HL-60/S4 (cell line): ENCODE measurements around the gene IPO9.
"Not testable (repeated sequence)": the region's sequence is repeated elsewhere in the genome, so short reads cannot be mapped to it uniquely, and the experiment has no call there.

Experiments used
- in situ Hi-C: fragments of 300-500 bp; cut with MboI; formaldehyde crosslinking; loops from 2 replicates; pipeline ENCODE4 v1.14.3; 2022; ENCODE audit warnings: low sequenced_read_pairs

Gene IPO9

DNA sequence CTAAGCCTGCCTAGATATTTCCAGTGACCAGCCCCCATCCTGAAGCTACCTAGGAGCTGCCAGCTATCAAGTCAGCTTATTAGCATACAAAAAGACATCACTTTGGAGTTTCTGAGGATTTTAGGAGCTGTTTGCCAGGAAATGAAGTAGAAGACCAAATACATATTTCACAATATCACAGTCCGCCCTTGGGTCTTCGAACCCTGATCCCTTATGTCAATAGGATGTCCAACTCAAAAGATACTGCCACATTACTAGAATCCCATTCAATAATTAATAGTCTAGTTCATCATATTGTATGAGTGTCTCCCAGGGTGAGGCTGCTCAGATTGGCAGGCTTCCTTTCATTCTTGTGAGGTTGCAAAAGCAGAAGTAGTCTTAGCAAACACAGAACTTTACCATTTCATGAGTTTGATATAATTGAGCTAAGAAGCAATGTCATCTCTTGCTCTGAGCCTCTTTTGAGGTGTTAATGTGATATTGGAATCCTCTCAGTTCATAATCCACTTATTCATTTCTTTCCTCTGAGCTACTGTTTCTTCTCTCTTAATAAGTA is 13.6 kb downstream of the IPO9 start:
- in situ Hi-C loops: no loop called here

DNA sequence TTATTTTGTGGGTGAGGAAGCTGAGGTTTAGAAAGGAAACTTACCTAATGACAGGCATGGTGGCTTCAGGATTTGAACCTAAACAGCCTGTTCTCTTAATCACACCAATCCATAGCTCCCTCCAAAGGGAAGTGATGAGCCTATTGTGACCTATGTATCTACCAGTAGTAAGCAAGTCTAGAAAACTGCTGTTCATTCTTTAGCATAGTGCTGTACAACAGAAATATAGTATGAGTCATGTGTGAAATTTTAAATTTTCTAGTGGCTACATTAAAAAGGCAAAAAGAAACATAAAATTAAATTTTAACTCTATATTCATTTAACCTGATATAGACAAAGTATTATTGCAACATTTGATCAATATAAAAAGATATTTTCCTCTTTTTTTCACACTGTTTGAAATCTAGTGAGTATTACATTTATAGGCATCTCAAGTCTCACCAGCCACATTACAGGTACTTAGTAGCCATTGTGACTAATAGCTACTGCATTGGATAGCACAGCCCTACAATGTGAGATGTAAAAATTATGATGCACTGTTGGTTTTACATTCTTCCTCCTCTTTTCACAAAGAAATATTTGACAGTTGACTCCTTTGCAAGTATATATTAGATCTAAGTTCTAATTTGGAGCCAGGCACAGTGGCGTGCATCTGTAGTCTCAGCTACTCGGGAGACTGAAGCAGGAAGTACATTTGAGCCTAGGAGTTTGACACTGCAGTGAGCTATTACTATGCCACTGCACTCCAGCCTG is 16.6 kb downstream of the IPO9 start:
- in situ Hi-C loops: no loop called here

DNA sequence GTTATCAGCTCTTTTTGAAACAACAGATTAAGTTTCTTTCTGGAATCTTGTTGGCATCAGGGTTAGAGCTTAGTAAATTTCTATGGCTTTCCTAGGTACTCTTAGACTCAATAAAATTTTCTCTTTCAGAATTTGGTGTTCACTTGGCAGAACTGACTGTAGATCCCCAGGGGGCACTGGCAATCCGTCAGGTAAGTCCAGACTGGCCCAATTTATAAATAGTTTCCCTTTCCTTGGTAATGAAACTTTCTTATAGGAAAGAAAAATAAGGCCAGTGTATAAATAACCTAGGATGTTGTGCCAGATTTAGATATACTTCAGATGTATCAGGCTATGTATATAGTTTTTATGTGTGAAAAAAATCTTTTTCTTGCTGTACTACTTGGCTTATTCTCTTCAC is 18.2 kb downstream of the IPO9 start:
- in situ Hi-C loops: no loop called here

DNA sequence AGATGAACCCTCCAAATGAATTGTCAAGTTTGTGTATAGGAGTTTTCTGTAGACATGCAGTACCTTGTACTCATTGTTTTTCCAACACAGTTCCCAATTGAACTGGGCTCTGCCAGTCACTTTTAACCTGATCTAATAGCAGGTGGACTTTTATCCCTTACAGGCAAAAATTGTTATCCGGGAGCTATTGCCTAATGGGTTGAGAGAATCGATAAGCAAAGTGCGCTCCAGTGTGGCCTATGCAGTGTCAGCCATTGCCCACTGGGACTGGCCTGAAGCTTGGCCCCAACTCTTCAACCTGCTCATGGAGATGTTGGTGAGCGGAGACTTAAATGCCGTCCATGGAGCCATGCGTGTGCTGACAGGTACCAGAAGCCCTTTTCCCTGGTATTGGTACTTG is 19.3 kb downstream of the IPO9 start:
- in situ Hi-C loops: no loop called here

DNA sequence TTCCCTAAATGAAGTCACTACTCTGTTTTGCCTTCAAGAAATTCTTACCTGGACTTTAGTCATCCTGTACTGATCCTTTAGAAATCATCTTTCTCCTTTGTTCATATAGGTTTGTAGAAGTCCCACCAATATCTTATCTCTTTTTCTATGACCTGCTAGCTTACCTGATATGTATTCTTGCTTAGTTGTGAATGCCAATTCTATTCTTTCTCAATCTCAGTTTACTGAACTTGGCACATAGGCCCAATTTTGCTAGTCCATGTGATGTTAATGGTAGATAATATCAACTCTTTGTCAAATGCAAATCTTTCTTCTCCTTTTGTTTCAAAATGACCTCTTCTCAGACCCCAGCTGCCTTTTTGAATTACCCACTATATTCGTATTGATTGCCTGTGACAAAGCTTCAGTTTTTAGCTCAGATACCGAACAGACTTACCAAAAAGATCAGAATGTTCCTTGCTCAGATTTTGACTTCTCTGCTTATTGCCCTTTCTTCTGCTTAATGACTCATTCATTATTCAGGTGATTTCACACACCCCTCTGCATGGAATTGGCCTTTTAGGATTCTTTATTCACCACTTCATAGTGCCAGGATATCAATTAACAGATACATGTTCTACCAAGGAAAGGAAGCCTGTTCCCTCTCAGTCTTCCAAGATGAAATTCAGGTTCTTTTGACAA is 20.6 kb downstream of the IPO9 start:
- in situ Hi-C loops: no loop called here

DNA sequence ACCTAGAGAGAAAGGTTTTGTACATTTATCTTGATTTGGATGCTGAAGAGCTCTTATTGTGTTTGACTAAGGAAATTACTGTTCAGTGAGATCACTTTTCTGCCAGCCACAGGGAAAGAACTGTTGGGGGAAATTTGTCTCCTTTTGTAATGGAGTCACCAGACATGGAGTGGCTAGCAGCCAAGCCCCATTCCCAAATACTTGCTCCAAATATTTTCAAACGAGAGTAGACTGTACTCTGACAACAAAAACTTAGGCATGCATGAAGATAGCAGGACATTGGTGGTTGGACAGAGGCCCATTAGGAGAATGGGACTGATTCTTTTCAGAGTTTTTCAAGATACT is 21.1 kb downstream of the IPO9 start:
- in situ Hi-C loops: no loop called here

DNA sequence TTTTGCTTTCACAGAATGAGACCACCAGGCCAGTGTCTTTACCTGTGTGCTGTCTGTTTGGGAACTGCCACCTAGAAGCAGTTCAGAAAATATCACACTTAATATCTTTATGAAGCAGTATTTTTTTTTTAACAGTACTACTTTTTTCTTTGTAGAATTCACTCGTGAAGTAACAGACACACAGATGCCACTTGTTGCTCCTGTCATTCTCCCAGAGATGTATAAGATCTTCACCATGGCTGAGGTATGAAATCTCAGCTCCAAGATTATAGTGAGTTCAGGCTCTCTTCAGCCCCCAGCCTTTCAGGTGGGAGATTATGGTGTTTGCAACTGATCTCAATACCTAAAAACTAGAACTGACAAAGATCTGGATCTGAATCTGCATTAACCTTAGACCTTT is 23.0 kb downstream of the IPO9 start:
- in situ Hi-C loops: no loop called here

DNA sequence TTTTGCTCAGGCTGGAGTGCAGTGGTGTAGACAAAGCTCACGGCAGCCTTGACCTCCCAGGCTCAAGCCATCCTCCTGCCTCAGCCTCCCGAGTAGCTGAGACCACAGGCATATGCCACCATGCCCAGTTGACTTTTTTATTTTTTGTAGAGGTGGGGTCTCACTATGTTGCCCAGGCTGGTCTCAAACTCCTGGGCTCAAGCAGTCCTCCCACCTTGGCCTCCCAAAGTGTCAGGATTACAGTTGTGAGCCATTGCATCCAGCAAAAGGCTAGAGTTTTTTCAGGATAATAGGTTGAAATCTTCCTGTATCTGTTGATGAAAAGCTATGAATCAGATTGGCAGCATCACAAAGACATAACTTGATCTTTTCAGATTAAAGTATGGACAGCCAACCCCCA is 27.8 kb downstream of the IPO9 start:
- in situ Hi-C loops: not testable (repeated sequence)

DNA sequence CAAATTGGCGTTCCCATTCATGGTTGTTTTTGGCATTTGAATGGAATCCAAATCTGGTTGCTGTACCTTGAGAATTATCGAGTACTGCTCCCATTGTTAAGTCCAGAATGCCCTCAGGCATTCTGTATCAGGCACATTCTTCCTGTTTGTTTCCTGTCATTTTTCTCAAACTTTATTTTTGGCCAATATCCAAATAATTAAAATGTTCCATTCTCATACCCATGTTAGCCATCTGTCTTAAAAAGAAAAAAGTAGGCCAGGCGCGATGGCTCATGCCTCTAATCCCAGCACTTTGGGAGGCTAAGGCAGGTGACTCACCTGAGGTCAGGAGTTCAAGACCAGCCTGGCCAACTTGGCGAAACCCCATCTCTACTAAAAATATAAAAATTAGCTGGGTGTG is 30.5 kb downstream of the IPO9 start:
- in situ Hi-C loops: no loop called here

DNA sequence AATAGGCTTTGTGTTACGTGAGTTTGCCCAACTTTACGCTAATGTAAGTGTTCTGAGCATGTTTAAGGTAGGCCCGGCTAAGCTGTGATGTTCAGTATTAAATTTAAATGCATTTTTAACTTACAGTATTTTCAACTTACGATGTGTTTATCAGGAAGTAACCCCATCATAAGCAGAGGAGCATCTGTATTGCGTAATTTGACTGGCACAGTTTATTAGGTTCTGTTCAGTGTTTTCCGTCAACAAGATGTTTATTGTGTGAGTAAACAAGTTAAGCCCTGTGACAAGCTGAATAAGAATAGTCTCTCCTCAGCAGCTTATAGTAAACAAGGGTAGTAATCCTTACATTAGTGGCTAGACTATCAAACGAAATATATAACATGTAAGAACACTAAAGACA is 32.5 kb downstream of the IPO9 start:
- in situ Hi-C loops: no loop called here

DNA sequence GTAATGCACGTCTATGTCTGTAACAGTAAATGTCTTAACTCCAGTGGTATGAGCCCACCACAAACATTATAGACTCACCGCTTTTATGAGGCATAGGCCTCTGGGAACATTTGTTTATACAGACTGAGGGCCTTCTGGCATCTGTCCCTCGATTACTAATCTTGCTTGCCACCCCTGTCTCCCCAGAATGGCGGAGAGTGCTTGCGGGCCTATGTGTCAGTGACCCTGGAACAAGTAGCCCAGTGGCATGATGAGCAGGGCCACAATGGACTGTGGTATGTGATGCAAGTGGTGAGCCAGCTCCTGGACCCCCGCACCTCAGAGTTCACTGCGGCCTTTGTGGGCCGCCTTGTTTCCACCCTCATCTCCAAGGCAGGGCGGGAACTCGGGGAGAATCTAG is 41.4 kb downstream of the IPO9 start:
- in situ Hi-C loops: no loop called here

DNA sequence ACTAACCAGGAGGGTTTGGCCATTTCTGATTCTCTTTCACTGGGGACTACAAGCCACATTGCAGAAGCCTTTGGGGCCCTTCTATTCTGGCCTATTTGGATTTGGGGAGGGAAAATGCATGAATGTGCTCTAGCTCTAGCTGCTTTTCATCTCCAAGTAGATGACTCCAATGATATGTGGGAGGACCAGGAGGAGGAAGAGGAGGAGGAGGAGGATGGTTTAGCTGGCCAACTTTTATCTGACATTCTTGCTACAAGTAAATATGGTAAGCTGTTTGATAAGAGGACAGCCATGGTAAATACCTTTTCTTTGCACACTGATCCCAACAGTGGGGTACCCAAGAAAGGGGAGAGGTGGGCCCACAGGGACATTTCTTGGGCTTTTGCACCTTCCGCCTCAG is 45.7 kb downstream of the IPO9 start:
- in situ Hi-C loops: loop anchor here (25.0 kb wide), 1 partner anchor 238 kb away; the partner anchor contains the start of gene GPR37L1

DNA sequence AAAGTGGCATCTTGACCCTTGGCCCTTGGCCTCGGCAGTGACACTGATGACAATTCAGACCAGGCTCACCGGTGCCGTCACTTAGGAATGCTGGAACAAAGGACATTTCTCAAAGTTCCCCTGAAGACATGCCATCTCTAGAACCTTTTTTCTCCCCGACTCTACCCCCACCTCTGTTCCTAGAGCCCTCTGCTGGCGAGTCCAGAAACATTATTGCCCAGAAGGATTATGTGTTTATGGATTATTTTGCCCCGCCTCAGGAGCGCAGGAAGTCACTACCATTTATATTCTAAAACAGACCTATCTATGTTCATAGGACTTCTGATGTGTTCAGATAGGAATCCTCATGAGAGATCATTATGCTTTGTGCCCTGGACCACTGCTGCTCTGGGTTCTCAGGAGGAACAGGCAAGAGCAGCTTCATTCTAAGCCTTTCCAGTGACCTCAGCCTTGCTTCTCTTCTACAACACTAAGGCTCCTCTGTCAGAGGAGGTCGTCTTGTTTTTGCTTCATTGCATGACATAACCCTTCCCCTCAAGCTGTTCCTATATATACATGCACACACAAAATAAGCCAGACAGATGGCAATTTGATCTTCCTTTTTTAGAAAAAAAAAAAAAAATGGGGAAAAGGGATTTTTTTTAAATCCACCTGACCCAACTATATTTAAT is 47.3 kb downstream of the IPO9 start:
- in situ Hi-C loops: loop anchor here (25.0 kb wide), 1 partner anchor 236 kb away; the partner anchor contains the start of gene GPR37L1

DNA sequence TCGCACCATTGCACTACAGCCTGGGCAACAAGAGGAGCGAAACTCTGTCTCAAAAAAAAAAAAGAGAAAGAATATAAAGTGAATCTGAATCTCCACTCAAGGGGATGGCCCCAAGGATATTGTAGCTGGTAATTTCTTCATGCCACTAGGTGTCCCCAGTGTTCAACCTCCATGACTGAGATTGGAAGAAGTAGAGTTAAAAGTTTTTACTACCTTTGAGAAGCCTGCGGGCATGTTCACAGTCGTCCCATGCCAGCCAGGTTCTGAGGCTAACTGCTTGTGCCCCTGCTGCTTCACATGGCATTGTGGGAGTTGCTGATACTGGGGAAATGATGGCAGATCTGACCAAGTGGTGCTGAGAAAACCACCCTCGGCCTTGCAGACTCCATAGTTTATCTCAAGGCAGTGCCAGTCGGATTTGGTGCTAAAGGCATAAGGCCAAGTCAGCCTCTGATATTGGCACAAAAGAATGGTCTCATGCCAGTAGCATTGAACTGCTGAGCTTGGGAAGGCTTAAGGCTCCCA is 49.0 kb downstream of the IPO9 start:
- in situ Hi-C loops: loop anchor here (25.0 kb wide), 1 partner anchor 234 kb away; the partner anchor contains the start of gene GPR37L1

DNA sequence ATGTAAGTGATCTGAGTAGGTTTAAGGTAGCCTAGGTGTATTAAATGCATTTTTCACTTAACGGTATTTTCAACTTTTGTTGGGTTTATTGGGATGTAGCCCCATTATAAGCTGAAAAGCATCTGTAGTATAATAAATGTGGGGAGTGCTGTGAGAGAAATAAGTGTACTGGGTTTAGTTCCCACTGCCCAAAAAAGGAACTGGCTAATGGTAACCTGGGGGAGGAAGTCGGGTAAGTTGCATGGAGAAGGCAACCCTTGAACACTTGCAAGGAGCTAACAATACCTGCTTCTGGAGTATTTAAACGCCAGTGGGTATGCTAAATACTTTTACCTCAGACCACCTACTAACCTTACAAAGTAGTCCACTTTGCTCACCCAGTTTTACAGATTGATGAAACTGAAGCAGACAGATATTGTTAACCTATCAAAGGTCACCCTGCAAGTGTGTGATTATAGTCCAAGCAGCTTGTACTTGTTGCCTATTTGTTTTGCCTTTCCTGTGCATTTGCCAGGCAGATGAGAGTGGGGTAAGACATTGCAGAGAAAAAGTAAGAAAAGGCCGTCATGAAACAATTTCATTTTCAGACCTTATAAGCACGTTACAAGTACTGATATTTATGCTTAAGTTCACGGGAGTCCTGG is 52.1 kb downstream of the IPO9 start:
- in situ Hi-C loops: loop anchor here (25.0 kb wide), 1 partner anchor 231 kb away; the partner anchor contains the start of gene GPR37L1

DNA sequence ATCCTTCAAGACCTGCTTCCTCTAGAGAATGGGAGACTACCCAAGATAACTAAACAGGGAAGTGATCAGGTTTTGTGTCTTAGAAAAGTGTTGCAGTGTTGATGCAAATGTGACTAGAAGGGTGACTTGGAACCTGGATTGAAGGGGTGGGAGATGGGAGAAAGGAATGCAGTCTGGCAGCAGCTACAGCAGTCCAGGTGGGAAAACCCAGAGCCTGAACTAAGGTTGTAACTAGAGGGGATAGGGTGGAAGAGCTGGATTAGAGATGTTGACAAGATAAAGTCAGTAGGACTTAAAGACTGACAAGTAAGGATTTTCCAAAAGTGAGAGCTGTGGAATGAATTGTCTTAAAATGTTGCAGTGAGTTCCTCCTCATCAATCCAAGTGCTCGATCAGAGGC is 52.7 kb downstream of the IPO9 start:
- in situ Hi-C loops: loop anchor here (25.0 kb wide), 1 partner anchor 231 kb away; the partner anchor contains the start of gene GPR37L1

DNA sequence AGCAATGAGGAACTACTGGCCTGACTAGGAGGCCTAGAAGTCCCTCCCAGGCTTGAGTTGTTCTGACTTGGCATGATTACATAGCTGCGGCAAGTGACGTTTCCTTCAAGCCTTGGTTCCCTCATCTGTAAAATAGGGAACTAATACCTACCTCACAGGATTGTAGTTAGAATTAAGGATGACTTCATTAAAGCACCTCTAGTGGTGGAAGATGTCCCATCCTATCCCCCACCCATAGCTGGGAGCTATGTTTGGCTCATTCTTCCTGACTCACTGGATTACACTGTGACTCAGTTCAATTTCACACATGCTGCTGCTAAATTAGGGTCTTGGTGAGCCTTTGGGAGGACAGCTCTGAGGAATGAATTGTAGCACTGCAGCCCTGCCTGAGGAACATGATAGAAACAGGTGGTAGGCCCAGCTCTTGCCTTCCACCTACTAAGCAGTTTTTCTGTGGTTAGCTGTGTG is 53.7 kb downstream of the IPO9 start:
- in situ Hi-C loops: loop anchor here (25.0 kb wide), 1 partner anchor 230 kb away; the partner anchor contains the start of gene GPR37L1

DNA sequence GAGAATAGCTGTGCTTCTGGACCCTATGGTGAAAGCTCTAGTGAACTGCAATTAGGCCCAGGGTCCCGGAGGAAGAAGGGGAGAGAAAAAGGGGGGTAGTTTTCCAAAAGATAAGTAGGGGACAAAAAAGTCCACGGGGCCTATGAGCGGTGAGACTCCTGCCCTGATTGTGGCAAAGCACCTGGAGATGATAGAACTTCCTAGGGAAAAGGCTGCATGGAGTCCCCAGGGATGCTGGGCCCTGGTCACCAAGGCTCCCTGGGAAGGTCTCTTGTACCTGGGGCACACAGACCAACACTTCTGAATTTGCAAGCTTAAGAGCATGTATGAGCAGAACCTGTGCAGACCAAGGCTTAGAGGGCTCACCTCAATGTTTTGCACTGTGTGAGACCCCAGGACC is 54.3 kb downstream of the IPO9 start:
- in situ Hi-C loops: loop anchor here (25.0 kb wide), 1 partner anchor 229 kb away; the partner anchor contains the start of gene GPR37L1

DNA sequence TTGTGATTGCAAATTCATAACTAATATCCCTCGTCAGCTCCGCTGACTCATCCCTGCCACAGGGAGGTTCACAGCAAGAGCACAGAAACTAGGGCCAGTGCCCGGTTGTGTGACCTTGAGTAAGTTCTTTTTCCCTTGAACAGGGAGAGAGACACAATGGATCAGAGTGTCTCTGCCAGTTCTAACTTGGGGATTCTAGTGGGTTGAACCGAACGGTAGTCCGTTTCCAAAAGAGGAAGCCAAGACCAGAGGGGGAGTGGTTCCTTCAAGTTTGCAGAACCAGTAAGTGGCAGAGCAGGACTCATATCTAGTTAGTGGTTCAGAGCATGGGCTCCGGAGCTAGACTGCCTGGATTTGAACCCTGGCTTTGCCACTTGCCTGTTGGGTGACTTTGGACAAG is 54.8 kb downstream of the IPO9 start:
- in situ Hi-C loops: loop anchor here (25.0 kb wide), 1 partner anchor 229 kb away; the partner anchor contains the start of gene GPR37L1

DNA sequence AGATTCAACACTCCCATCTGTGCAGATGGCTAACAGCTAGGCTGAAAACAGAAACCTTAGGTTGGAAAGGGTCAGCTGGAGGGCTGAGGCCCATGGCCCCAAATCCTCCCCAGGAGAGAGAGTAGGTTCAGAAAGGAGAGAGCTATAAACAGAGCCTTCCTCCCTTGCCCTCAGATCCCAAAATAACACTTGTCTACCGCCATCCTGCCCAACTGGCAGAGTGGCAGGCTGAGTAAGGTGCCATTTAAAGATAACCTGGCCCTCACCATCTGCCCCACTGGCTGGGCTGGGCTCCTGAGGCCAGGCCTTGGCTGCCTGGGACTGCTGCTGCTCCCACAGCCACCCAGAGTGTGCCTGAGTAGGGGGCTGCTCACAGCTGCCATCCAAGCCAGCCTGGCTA is 55.5 kb downstream of the IPO9 start:
- in situ Hi-C loops: loop anchor here (25.0 kb wide), 1 partner anchor 228 kb away; the partner anchor contains the start of gene GPR37L1
